VCaP (cell line): Measurements from ENCODE around the gene ELK3.

Experiments
- H3K27ac ChIP-seq: fragments of 450-650 bp; 2 replicates; pipeline ENCODE4 v1.5.1; 2017
- TF ChIP-seq, protein P1 (sequence below): fragments of 450-650 bp; conservative IDR thresholded peaks from 2 replicates; pipeline ENCODE4 v1.5.1; 2017; ENCODE audit warnings: mild to moderate bottlenecking, moderate library complexity

The ELK3 gene

GRCh38 chr12:96250119-96250685 is 56.0 kb downstream of the ELK3 start:
- H3K27ac ChIP-seq = no peak overlapping the region
- TF ChIP-seq, protein P1, sequence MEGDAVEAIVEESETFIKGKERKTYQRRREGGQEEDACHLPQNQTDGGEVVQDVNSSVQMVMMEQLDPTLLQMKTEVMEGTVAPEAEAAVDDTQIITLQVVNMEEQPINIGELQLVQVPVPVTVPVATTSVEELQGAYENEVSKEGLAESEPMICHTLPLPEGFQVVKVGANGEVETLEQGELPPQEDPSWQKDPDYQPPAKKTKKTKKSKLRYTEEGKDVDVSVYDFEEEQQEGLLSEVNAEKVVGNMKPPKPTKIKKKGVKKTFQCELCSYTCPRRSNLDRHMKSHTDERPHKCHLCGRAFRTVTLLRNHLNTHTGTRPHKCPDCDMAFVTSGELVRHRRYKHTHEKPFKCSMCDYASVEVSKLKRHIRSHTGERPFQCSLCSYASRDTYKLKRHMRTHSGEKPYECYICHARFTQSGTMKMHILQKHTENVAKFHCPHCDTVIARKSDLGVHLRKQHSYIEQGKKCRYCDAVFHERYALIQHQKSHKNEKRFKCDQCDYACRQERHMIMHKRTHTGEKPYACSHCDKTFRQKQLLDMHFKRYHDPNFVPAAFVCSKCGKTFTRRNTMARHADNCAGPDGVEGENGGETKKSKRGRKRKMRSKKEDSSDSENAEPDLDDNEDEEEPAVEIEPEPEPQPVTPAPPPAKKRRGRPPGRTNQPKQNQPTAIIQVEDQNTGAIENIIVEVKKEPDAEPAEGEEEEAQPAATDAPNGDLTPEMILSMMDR = no peak

DNA sequence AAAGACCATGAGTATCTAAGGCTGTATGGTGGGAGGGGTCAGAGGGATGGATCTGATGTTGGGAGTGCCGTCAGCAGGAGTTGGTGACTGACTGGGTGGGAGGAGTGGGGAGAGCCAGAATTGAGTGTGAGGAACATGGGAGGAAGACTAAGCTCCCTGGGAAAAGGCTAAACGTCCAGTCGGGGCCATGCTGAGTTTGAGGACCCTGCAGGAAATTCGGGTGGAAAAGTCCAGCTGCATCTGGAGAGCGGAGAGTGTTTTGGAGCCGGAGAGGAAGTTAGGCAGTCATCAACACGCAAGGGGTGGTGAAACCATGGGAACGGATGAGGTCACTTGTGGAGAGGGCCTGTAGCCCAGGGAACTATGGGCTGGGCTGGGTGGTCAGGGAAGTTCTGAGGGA is 60.9 kb downstream of the ELK3 start:
- no peak overlapping the region for H3K27ac ChIP-seq
- TF ChIP-seq, protein P1 = no peak

DNA sequence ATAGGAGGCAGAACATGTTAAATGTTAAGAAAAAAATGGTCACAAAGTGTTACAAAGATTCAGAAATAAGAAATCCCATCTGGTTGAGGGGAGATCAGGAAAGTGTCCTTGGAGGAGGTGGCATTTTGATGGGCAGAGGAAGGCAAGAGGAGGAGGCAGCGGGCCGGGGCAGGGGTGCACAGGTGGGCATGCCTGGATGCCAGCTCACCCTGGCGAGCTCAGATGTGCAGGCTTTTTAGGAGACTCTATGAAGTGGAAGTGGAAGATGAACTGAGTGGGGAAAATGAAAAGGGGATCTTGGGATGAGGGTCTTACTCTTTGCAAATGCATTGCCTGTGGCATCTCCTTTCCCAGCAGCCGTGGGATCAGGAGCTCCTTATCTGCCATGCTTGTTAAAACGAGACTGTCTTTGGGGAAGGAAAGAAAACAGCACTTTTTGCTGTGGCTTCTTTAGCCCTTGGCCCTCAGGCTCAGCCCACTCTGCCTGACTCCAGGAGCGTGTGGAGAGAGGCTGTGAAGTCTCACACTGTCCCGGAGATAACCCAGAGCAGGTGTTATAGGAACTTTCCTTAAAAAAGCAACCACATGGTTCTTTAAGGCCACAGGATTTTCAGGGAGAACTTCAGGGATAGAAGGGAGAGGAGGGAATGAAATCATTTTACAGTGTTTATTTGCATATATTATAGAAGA is 62.6 kb downstream of the ELK3 start:
- no peak overlapping the region for H3K27ac ChIP-seq
- TF ChIP-seq, protein P1 = no peak

DNA sequence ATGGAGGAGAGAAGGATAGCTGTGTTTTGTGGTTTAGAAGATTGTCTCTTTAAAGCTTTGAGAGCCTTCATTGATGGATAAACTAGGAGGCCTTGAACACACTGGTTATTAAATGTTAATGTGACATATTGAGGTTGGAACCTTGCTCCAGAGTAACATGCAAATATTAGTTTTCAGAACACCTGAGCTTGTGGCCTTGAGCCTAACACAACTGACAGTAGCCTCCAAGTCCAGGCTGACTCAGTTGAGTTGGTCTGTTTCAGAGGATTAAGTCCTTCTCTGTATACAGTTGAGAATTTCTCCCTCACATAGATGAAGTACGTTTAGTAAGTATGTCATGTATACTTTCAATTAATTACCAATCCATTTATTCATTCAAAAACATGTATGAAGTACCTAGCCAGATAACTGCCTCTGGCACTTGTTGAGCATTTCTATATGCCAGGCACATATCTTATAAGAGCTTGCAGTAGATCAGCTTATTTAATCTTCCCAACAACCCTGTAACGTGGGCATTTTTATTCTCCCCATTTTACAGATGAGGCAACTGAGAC is 63.5 kb downstream of the ELK3 start:
- H3K27ac ChIP-seq = no peak overlapping the region
- TF ChIP-seq, protein P1 = no peak

GRCh38 chr12:96258104-96258961 is 64.2 kb downstream of the ELK3 start:
- H3K27ac ChIP-seq = no peak overlapping the region

DNA sequence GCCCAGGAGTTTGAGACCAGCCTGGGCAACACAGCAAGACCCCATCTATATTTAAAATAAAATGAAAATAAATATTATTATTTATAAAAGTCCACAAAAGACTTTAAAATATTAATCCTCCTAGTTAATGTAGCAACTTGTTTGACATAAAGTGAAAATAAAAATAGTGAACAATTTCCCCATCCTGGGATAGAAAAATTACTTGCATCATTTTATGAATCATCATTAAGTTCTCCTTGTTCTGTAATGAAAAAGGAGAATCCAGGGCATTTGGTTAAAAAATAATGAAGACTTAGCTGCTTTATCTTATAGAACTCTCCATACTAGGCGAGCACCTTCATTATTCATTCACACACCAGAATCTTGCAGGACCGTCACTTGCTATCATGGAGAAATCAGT is 66.1 kb downstream of the ELK3 start:
- TF ChIP-seq, protein P1 = no peak
- H3K27ac ChIP-seq = no peak overlapping the region

More at GRCh38 chr12:96258104-96258961, 64.2 kb downstream of the ELK3 start:
- TF ChIP-seq, protein P1 = no peak

GRCh38 chr12:96260644-96261043 is 66.5 kb downstream of the ELK3 start:
- TF ChIP-seq, protein P1 = no peak
- no peak overlapping the region for H3K27ac ChIP-seq
